ENCODE measurements around the gene ADAP2.
A peak's percentile ranks its signal among the peaks of the same experiment; 100 is the strongest.
"Not testable (repeated sequence)": the region's sequence is repeated elsewhere in the genome, so short reads cannot be mapped to it uniquely, and the experiment has no call there.

Gene ADAP2

DNA sequence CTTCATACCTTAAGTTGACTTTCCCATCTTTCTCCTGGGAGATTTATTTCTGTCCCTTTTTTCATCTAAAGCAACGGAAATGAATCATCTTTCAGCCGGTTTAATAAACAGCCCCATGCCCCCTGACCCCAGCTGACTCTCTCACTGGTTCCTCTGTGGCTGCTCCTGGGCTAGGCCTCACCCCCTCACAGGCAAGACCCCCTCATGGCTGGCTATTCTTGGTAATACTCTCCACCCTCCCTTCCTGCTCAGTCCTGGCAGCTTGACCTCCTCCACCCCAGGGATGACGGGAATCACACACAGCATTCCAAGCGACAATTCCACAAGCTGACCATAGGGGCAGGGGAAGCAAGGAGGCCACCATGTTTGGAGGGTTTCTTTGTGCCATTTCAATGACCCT lies 1.5 kb upstream of the ADAP2 start:
- H3K9me3 Mint-ChIP-seq, result no peaks in the 10 kb centered on the region
- H3K27me3 Mint-ChIP-seq, result peaks cover 51% of the 10 kb centered on the region
- H3K4me3 Mint-ChIP-seq, result no peak overlapping the region
- H3K4me1 Mint-ChIP-seq, result peaks cover 17% of the 10 kb centered on the region
- H3K27ac Mint-ChIP-seq (ENCODE audit: low read depth), result no peak overlapping the region
- DNase-seq (ENCODE audit: low spot score in 2 of 2), result no peak
- ATAC-seq (replicated peaks; ENCODE audit: extremely low read depth, poor library complexity, severe bottlenecking), result no peak
- peaks cover 5% of the 10 kb centered on the region for H3K36me3 Mint-ChIP-seq (ENCODE audit: insufficient read depth)

DNA sequence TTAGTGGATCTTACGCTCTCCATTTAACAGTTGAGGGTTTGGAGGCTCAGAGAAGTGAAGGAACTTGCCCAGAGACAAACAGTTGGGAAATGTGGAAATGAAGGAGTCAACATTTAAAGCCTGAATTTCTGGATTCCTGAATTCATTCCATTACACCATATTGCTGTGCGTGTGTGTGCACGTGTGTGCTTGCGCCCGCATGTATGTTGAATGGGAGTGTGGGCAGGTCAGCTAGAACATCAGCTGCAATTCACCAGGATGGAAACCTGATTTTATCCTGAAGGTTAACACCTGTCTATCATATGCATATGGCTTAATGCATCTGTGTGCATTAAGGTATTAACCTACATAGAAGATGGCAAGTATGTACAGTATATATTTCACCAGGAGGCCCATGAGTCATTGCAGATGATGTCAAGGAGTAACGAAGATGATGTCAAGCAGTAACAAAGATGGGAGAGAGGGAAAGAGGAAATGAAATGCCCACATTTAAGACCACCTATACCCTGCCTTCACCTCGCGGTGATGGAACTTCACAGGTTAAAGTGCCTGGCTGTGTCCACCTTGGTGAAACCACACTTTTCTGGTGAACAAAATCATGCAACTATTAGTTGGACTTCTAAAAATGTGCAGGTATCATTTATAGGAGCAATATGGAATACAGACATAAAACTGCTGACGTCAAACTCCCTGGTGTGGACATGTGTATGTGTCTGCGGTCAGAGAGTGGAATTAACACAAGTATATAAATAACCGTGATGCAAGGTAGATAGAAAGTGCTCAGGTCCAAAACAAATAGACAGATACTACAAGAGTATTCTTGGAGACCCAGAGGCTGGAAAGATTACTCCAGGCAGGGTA lies 832 bp upstream of the ADAP2 start:
- DNase-seq (ENCODE audit: low spot score in 2 of 2) (no peak), ATAC-seq (replicated peaks; ENCODE audit: extremely low read depth, poor library complexity, severe bottlenecking) (no peak)
- Mint-ChIP-seq H3K9me3 (no peaks in the 10 kb centered on the region), H3K27me3 (peaks cover 57% of the 10 kb centered on the region), H3K36me3 (ENCODE audit: insufficient read depth) (peaks cover 5% of the 10 kb centered on the region), H3K27ac (ENCODE audit: low read depth) (no peak overlapping the region), H3K4me1 (peaks cover 17% of the 10 kb centered on the region), H3K4me3 (peak overlapping the region; percentile 58)

DNA sequence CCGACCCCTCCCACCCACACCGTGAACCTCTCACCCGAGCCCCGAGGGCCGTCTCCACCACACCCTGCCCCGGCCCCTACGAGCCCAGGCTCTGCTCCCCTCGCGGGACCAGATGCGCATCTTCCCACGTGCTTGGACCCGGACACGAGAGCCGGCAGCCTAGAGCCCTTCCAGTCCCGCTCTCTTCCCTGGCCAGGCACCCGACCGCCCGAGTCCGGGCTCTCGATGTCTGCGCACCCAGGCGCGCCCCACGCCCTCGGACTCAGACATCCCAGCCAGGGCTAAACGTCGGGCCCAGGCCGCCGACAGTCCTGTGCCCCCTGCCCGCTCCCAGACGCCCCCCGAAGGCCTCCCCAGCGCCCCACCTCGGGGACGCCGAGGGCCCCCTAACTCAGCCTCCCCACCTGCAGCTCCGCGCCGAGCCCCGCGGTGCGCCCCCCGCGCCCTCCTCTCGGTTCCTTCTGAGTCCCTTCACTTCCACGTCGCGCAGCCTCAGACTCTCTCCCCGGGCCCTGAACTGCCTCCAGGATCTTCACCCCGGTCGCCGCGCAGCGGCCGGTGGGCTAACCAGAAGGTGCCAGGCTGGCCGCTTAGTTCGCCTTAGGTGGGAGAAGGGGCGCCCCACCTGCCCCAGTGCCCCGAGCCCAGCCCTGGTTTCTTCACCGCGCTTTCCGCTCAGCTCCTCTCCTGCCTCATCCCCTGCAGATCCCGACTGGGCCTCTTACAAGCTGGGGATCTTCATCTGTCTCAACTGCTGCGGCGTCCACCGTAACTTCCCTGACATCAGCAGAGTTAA lies 688 bp downstream of the ADAP2 start:
- DNase-seq (ENCODE audit: low spot score in 2 of 2) (no peak), ATAC-seq (replicated peaks; ENCODE audit: extremely low read depth, poor library complexity, severe bottlenecking) (no peak)
- H3K36me3 Mint-ChIP-seq (ENCODE audit: insufficient read depth), result peaks cover 5% of the 10 kb centered on the region
- H3K9me3 Mint-ChIP-seq, result no peaks in the 10 kb centered on the region
- peaks cover 72% of the 10 kb centered on the region for H3K27me3 Mint-ChIP-seq
- peaks cover 17% of the 10 kb centered on the region for H3K4me1 Mint-ChIP-seq
- H3K4me3 Mint-ChIP-seq, result peak overlapping the region; percentile 70
- H3K27ac Mint-ChIP-seq (ENCODE audit: low read depth), result no peak overlapping the region

DNA sequence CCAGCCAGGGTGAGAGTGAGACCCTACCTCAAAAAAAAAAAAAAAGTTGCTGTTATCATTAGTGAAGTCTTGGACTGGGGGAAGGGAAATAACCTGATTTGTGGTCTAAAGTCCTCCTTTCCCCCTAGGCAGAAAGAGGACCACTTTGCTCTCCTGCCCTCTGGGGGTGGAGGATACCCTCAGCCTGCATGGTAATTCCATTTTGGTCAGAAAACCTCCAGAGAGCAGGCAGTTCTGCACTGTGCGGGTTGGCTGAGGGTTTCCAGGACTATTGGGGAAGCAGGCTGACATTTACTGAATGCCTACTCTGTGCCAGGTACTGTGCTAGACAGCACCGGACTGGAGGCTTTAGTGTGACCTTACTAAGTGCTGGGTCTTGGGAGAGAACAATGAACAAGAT lies 2.6 kb downstream of the ADAP2 start:
- peaks cover 5% of the 10 kb centered on the region for H3K36me3 Mint-ChIP-seq (ENCODE audit: insufficient read depth)
- H3K9me3 Mint-ChIP-seq, result no peaks in the 10 kb centered on the region
- H3K27ac Mint-ChIP-seq (ENCODE audit: low read depth), result no peak overlapping the region
- no peak for DNase-seq (ENCODE audit: low spot score in 2 of 2)
- no peak overlapping the region for H3K4me3 Mint-ChIP-seq
- H3K4me1 Mint-ChIP-seq, result peaks cover 17% of the 10 kb centered on the region
- H3K27me3 Mint-ChIP-seq, result peaks cover 75% of the 10 kb centered on the region
- no peak for ATAC-seq (replicated peaks; ENCODE audit: extremely low read depth, poor library complexity, severe bottlenecking)

DNA sequence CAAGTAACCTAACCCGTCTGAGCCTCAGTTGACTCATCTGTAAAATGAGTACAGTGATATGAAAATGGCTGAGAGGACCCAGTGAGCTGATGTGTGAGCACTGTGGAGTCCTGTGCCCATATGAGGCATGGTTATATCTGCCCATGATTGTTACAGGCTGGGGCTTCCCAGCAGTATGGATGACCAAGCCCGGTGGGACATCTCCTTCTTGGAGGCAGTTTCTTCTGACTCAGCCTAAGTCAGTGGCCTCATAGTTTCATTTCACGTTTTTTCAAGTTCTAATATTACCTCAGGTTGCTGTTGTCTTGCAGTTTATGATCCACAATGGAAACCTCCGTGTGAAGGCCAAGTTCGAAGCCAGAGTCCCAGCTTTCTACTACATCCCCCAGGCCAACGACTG lies 4.8 kb downstream of the ADAP2 start:
- ATAC-seq (replicated peaks; ENCODE audit: extremely low read depth, poor library complexity, severe bottlenecking), result no peak
- Mint-ChIP-seq H3K9me3 (no peaks in the 10 kb centered on the region), H3K4me3 (no peak overlapping the region), H3K27ac (ENCODE audit: low read depth) (no peak overlapping the region), H3K36me3 (ENCODE audit: insufficient read depth) (peaks cover 5% of the 10 kb centered on the region), H3K27me3 (peaks cover 59% of the 10 kb centered on the region), H3K4me1 (peaks cover 8% of the 10 kb centered on the region)
- no peak for DNase-seq (ENCODE audit: low spot score in 2 of 2)

DNA sequence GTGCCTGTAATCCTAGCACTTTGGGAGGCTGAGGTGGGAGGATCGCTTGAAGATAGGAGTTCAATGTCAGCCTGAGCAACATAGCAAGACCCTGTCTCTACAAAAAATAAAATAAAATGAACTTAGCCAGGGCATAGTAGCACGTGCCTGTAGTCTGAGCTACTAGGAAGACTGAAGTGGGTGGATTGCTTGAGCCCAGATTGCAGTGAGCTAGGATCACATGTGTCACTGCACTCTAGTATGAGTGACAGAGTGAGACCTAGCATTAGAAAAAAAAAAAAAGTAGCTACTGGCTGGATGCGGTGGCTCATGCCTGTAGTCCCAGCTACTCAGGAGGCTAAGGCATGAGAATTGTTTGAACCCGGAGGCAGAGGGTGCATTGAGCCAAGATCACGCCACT lies 6.0 kb downstream of the ADAP2 start:
- no peak overlapping the region for H3K4me3 Mint-ChIP-seq

DNA sequence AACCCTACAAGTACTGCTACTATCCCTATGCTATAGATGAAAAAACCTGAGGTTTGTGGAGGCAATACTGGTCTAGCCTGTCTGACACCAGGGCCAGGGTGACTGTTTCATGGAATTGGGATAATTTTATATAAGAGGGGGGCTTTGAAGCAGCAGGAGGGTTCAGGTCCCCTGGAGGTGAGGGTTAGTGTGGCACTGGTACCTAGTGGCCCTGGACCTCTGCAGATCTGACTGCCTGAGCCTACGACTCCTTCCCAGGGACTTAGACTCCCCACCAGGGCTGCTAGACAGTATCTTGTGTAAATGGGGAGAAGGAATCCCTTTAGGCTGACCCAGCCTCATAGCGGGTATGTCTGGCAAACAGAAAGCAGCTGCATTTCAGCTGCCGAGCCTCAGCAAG lies 6.8 kb downstream of the ADAP2 start:
- ATAC-seq (replicated peaks; ENCODE audit: extremely low read depth, poor library complexity, severe bottlenecking) (no peak), DNase-seq (ENCODE audit: low spot score in 2 of 2) (no peak)
- peaks cover 40% of the 10 kb centered on the region for H3K27me3 Mint-ChIP-seq
- no peak overlapping the region for H3K27ac Mint-ChIP-seq (ENCODE audit: low read depth)
- no peaks in the 10 kb centered on the region for H3K9me3 Mint-ChIP-seq
- no peaks in the 10 kb centered on the region for H3K4me1 Mint-ChIP-seq
- peaks cover 5% of the 10 kb centered on the region for H3K36me3 Mint-ChIP-seq (ENCODE audit: insufficient read depth)
- no peak overlapping the region for H3K4me3 Mint-ChIP-seq

More for the DNA sequence above, 6.0 kb downstream of the ADAP2 start:
- ATAC-seq (replicated peaks; ENCODE audit: extremely low read depth, poor library complexity, severe bottlenecking) (no peak), DNase-seq (ENCODE audit: low spot score in 2 of 2) (no peak)
- H3K27ac Mint-ChIP-seq (ENCODE audit: low read depth), result no peak overlapping the region
- H3K27me3 Mint-ChIP-seq, result peaks cover 47% of the 10 kb centered on the region
- peaks cover 5% of the 10 kb centered on the region for H3K36me3 Mint-ChIP-seq (ENCODE audit: insufficient read depth)
- no peaks in the 10 kb centered on the region for H3K9me3 Mint-ChIP-seq
- H3K4me1 Mint-ChIP-seq, result peaks cover 3% of the 10 kb centered on the region

DNA sequence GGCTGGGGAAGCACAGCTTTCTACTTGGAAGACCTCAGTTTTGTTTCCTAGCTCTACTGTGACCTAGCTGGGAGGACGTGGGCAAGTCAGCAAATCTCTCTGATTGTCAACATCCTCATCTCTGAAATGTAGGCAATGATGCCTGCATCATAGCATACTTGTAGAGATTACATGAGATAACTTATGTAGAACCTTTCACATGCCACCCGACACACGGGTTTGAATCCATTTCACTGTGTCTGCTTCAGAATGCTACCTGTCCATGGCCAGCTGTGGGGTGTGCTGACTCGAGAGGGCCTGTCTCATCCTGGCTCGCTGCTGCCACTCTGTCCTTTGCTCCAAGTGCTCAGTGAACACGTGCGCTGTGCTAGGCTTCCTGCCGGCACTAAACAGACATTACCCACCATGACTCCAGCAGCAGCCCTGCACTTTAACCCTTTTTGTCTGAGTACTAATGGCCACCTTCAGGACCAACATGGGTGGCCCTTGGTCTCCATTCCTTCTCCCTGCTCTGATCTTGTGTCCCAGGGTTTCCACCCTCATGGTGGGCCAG lies 7.4 kb downstream of the ADAP2 start:
- H3K9me3 Mint-ChIP-seq, result no peaks in the 10 kb centered on the region
- H3K36me3 Mint-ChIP-seq (ENCODE audit: insufficient read depth), result peaks cover 3% of the 10 kb centered on the region
- DNase-seq (ENCODE audit: low spot score in 2 of 2) (no peak), ATAC-seq (replicated peaks; ENCODE audit: extremely low read depth, poor library complexity, severe bottlenecking) (no peak)
- no peak overlapping the region for H3K27ac Mint-ChIP-seq (ENCODE audit: low read depth)
- no peak overlapping the region for H3K4me3 Mint-ChIP-seq
- H3K27me3 Mint-ChIP-seq, result peaks cover 34% of the 10 kb centered on the region
- no peaks in the 10 kb centered on the region for H3K4me1 Mint-ChIP-seq

DNA sequence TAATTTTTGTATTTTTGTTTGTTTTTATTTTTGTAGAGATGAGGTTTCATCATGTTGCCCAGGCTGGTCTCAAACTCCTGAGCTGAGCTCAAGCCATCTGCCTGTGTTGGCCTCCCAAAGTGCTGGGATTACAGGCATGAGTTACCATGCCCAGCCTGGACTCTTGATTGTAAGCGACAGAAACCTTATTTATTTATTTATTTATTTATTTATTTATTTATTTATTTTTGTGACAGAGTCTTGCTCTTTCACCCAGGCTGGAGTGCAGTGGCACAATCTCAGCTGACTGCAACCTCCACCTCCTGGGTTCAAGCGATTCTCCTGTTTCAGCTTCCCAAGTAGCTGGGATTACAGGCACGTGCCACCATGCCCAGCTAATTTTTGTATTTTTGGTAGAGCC lies 8.1 kb downstream of the ADAP2 start:
- not testable (repeated sequence) for DNase-seq (ENCODE audit: low spot score in 2 of 2); ATAC-seq (replicated peaks; ENCODE audit: extremely low read depth, poor library complexity, severe bottlenecking); H3K4me1 Mint-ChIP-seq; H3K4me3 Mint-ChIP-seq; H3K27ac Mint-ChIP-seq (ENCODE audit: low read depth); H3K36me3 Mint-ChIP-seq (ENCODE audit: insufficient read depth); H3K9me3 Mint-ChIP-seq
- peaks cover 29% of the 10 kb centered on the region for H3K27me3 Mint-ChIP-seq

DNA sequence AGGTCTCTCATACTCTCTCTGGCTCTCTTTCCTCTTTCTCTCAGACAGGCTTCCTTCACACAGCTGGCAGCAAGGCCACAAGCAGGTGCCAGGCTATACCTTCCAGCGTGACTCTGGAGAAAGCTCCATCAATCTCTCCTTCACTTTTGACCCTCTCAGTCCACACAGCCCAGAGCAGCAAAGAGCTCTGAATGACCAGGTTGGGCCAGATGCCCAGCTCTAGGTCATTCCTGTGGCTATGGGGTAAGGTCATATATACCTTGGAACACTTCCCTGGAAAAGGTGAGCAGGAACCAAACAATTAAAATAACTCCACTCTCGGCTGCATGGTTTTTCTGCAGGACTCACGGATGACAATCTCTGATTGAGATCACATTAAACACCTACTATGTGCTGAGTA lies 8.8 kb downstream of the ADAP2 start:
- Mint-ChIP-seq H3K27ac (ENCODE audit: low read depth) (no peak overlapping the region), H3K27me3 (peaks cover 22% of the 10 kb centered on the region), H3K36me3 (ENCODE audit: insufficient read depth) (no peaks in the 10 kb centered on the region), H3K4me1 (no peaks in the 10 kb centered on the region), H3K9me3 (no peaks in the 10 kb centered on the region), H3K4me3 (no peak overlapping the region)
- no peak for ATAC-seq (replicated peaks; ENCODE audit: extremely low read depth, poor library complexity, severe bottlenecking)
- DNase-seq (ENCODE audit: low spot score in 2 of 2), result no peak

DNA sequence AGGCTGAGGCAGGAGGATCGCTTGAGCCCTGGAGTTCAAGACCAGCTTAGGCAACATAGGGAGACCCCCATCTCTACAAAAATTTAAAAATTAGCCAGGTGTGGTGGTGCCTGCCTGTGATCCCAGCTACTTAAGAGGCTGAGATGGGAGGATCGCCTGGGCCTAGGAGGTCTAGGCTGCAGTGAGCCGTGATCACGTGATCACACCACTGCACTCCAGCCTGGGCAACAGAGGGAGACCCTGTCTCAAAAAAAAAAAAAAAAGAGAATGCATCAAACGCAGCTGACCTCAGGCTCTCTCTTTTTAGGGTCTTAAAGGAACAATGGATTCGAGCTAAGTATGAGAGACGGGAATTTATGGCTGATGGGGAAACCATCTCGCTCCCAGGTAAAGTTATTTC lies 9.8 kb downstream of the ADAP2 start:
- ATAC-seq (replicated peaks; ENCODE audit: extremely low read depth, poor library complexity, severe bottlenecking); DNase-seq (ENCODE audit: low spot score in 2 of 2); H3K4me3 Mint-ChIP-seq; H3K27ac Mint-ChIP-seq (ENCODE audit: low read depth); H3K4me1 Mint-ChIP-seq; H3K36me3 Mint-ChIP-seq (ENCODE audit: insufficient read depth); H3K9me3 Mint-ChIP-seq: not testable (repeated sequence)
- peaks cover 11% of the 10 kb centered on the region for H3K27me3 Mint-ChIP-seq

DNA sequence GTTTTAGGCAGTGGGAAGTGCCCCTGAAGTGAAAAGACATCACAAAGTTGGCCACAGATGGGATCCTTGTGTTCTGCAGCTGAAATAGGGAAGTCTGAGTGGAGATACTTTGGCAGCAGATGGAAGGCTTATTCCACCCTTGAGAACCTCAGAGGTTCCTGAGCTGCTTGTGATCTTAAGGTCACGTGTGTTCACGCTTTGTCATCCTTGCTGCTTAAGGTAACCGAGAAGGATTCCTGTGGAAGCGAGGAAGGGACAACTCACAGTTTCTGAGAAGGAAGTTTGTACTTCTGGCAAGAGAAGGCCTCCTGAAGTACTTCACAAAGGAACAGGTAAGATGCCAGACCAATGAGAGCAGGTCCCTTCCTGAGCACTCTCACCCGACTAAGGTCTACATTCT lies 12.2 kb downstream of the ADAP2 start:
- Mint-ChIP-seq H3K4me1 (no peaks in the 10 kb centered on the region), H3K4me3 (no peak overlapping the region), H3K27me3 (no peaks in the 10 kb centered on the region), H3K36me3 (ENCODE audit: insufficient read depth) (no peaks in the 10 kb centered on the region), H3K27ac (ENCODE audit: low read depth) (no peak overlapping the region), H3K9me3 (no peaks in the 10 kb centered on the region)
- no peak for ATAC-seq (replicated peaks; ENCODE audit: extremely low read depth, poor library complexity, severe bottlenecking)
- DNase-seq (ENCODE audit: low spot score in 2 of 2), result no peak

All from central memory CD8-positive, alpha-beta T cell (primary cell).